22Rv1 (cell line): ENCODE measurements around the gene DTNB.

ENCODE experiments used
- CTCF ChIP-seq: fragments of 450-650 bp; IDR thresholded peaks from 2 replicates; pipeline ENCODE4 v1.5.1; 2017; ENCODE audit warnings: mild to moderate bottlenecking
- ZFX ChIP-seq: fragments of 450-650 bp; IDR thresholded peaks from 2 replicates; pipeline ENCODE4 v1.6.1; 2017; ENCODE audit warnings: antibody characterized with exemption, borderline replicate concordance

- no peak for TF ChIP-seq CTCF
- no peak for TF ChIP-seq ZFX
Observed at GRCh38 chr2:25385910-25386309, 287.5 kb downstream of the DTNB start.
